ACHN (cell line): ENCODE results near the gene RAB5B.
"Not testable (repeated sequence)": the region's sequence is repeated elsewhere in the genome, so short reads cannot be mapped to it uniquely, and the experiment has no call there.

ENCODE experiments used
- DNase-seq: peaks from one replicate; pipeline ENCODE4 v3.0.0-alpha.2; 2015
- in situ Hi-C: cut with HindIII; loops from 2 replicates; pipeline ENCODE4 v1.10.0; 2017; ENCODE audit warnings: low sequenced_read_pairs, low pct_ligation_motif_present, low pct_unique_long_range_greater_than_20kb

Gene RAB5B

GRCh38 chr12:55974308-55974730 lies 441 bp downstream of the RAB5B start:
- in situ Hi-C loops, result no loop called here
- DNase-seq, result peak; percentile 76

- in situ Hi-C loops, result no loop called here
- DNase-seq, result no peak
These were observed 4.5 kb downstream of the RAB5B start for GRCh38 chr12:55978393-55978792.

- no peak for DNase-seq
- in situ Hi-C loops, result no loop called here
These were observed 5.2 kb downstream of the RAB5B start for GRCh38 chr12:55979069-55979468.

GRCh38 chr12:55981882-55982281 lies 8.0 kb downstream of the RAB5B start:
- in situ Hi-C loops, DNase-seq: not testable (repeated sequence)

- DNase-seq, result no peak
- in situ Hi-C loops, result no loop called here
These were observed 8.6 kb downstream of the RAB5B start for GRCh38 chr12:55982319-55982936.

GRCh38 chr12:55983232-55983842 lies 9.5 kb downstream of the RAB5B start:
- no peak for DNase-seq
- in situ Hi-C loops, result no loop called here

GRCh38 chr12:55984861-55985260 lies 11.0 kb downstream of the RAB5B start:
- no peak for DNase-seq

GRCh38 chr12:55985341-55985740 lies 11.5 kb downstream of the RAB5B start:
- no peak for DNase-seq
- in situ Hi-C loops, result no loop called here

More at GRCh38 chr12:55984861-55985260, 11.0 kb downstream of the RAB5B start:
- in situ Hi-C loops, result no loop called here

GRCh38 chr12:55985976-55986375 lies 12.1 kb downstream of the RAB5B start:
- DNase-seq, in situ Hi-C loops: not testable (repeated sequence)

- in situ Hi-C loops, result no loop called here
- no peak for DNase-seq
These were observed 17.2 kb downstream of the RAB5B start for GRCh38 chr12:55991110-55991509.

GRCh38 chr12:55993230-55993853 lies 19.5 kb downstream of the RAB5B start:
- in situ Hi-C loops, result no loop called here
- DNase-seq, result no peak

- in situ Hi-C loops, result no loop called here
These were observed 21.5 kb downstream of the RAB5B start for GRCh38 chr12:55995366-55995765.

GRCh38 chr12:55996201-55996714 lies 22.4 kb downstream of the RAB5B start:
- peak; percentile 81 for DNase-seq
- in situ Hi-C loops, result no loop called here

More at GRCh38 chr12:55995366-55995765, 21.5 kb downstream of the RAB5B start:
- no peak for DNase-seq

- DNase-seq, result peak; percentile 100
- in situ Hi-C loops, result no loop called here
These were observed 23.0 kb downstream of the RAB5B start, which contains the start of gene SUOX for GRCh38 chr12:55996715-55997534. Gene SUOX, plus strand, starts transcription at chr12:55997276. Its CDS starts 4,946 bp downstream, at chr12:56002222.

- in situ Hi-C loops, result no loop called here
- no peak for DNase-seq
These were observed 23.6 kb downstream of the RAB5B start for GRCh38 chr12:55997535-55997859.

- DNase-seq, in situ Hi-C loops: not testable (repeated sequence)
These were observed 25.6 kb downstream of the RAB5B start for GRCh38 chr12:55999522-55999921.

- DNase-seq, in situ Hi-C loops: not testable (repeated sequence)
These were observed 26.2 kb downstream of the RAB5B start for GRCh38 chr12:55999999-56000540.

- in situ Hi-C loops, result no loop called here
- peak; percentile 58 for DNase-seq
These were observed 27.7 kb downstream of the RAB5B start for GRCh38 chr12:56001487-56002100.
